Measurements from ENCODE around the gene MACROD2. TPM values are rescaled to one million over a fixed set of nuclear protein-coding genes. Genes with fewer than 3 reads are reported as not detected.
"Not testable (repeated sequence)": the region's sequence is repeated elsewhere in the genome, so short reads cannot be mapped to it uniquely, and the experiment has no call there.

Gene MACROD2
- total RNA-seq, 1 experiment from 2014 or later, result 0.24 TPM

DNA sequence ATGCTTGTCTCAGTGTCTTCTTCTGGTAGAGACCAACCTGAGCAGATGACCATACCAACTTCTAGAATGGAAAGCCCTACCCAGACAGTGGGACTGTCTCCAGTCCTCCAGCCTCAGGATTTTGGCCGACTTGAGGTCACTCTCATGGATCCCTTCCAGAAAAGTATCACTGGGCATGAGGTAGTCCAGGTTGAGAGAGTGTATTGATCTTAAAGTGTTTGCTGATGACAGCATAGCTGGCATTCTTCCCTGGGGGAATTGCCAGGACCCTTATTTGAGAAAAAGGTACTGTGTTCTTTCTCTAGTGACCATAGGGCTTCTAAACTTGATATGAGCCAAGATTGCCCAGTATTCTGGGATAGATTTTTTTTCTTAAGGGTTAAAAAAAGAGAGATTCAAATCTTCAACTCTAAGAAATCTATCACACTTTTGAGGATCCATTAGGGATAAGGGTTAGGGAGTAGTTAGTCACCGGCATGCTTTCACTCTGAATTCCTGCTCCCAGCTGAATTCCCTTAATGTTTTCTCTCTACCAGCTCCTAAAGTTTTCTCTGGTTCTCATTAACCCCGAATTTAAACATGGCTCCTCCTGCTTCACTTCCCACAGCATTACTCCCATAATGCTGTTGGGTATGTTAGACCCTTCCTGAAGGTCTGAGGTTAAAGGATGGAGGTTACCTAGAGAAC, 415.7 kb downstream of the MACROD2 start:
- DNase-seq (ENCODE audit: low read depth), result no peak

DNA sequence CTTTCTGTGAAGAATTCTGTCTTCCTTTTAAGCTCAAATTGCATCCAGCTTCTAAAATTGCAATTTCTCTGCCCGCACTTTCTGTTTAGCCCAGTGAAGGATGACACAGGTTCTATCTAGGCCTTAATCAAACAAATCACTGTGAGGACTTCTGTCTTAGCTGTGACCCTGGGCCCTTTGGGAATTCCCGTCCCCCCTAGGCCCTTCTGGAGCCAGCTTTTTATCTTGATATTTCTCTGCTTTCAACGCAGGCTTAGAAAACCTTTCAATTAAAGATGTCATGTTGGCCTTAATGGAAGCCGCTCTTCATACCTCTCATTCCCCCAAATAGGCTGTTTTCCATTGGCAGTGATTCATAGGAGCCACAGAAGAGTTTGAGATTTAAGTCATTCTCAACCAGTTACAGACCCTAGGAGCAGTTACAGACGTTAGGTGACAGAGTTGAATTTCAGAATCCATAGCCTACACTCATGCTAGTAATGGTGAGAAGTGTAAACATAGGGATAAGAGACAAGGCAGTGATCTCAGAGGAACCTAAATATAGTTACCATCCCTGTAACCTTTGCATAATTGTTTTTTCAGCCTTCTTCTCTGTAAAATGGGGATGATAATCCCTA, 416.9 kb downstream of the MACROD2 start:
- no peak for DNase-seq (ENCODE audit: low read depth)

- DNase-seq (ENCODE audit: low read depth), result no peak
These were observed 418.5 kb downstream of the MACROD2 start for GRCh38 chr20:14413835-14414234.

DNA sequence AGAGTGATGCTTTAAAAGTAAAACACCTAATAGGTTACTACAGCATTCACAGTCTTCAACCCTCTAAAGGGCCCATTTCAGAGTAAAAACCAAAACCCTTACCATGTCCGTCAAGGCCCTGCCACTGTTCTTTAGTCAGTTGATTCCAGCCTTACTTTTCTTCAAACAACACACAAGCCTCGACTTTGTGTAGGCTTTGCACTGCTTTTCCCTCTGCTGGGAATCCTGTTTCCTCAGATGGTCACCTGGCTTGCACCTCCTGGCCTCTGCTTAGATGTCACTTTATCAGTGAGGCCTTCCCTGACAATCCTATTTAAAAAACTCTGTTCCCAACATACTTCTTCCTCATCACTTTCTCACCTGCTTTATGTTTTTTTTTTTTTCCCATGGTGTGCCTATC, 419.2 kb downstream of the MACROD2 start:
- no peak for DNase-seq (ENCODE audit: low read depth)

DNA sequence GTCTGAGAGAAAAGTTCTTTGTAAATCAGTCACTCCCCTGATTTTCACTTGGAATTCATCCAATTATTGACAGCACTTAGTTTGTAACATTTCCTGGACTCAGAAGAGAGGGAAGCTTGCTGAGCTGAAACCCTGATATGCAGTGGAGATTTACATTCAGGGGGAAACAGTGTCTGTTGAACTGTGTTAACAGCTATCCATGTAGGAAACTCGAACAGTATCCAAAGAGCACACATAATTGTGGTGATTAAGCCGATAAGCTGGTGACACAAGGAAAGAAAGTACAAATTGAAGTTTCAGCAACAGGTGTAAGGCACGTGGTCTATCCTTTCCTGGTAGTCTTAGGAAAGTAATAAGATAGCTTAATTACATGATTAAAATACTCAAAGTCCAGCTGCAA, 420.2 kb downstream of the MACROD2 start:
- DNase-seq (ENCODE audit: low read depth), result no peak

- DNase-seq (ENCODE audit: low read depth), result no peak
These were observed 423.1 kb downstream of the MACROD2 start for GRCh38 chr20:14418376-14418775.

- no peak for DNase-seq (ENCODE audit: low read depth)
These were observed 427.6 kb downstream of the MACROD2 start for GRCh38 chr20:14422892-14423291.

DNA sequence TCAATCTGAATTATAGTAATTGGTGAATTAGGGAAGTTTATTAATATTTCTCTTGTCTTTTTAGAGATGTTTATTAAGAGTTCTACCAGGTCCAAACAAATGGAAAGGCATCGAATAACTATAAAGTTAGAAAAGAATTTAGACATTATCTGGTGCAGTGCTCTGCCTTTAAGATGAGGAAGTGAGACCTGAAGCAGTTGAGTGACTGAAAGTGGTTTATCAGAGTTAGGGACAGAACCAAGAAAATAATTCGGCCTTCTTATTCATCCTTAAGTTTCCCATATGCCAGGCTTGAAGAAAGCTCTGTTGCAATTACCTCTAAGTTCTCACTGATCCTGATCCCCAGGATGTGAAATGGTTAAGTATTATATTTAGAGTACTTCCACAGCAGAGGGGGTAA, 436.3 kb downstream of the MACROD2 start:
- DNase-seq (ENCODE audit: low read depth), result no peak

DNA sequence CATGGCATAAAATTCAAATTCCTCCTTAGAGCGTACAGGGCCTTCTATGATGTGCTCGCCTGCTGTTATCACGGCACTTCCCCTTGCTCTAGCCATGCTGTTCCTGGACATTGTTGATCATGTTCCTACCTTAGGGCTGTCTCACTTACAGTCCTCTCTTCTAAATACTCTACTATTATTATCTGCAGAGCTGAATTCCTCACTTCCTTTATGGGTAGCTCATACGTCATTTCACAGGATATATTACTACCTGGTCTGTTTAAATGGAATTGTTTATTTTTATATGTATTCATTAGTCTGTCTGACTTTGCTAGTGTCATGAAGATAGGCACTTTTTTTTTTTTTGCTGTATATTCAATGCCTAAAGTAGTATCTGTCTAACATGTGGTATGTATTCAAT, 436.8 kb downstream of the MACROD2 start:
- no peak for DNase-seq (ENCODE audit: low read depth)

- DNase-seq (ENCODE audit: low read depth), result no peak
These were observed 437.3 kb downstream of the MACROD2 start for GRCh38 chr20:14432597-14432996.

GRCh38 chr20:14434384-14435136, 439.2 kb downstream of the MACROD2 start:
- peak; percentile 1 for DNase-seq (ENCODE audit: low read depth)

DNA sequence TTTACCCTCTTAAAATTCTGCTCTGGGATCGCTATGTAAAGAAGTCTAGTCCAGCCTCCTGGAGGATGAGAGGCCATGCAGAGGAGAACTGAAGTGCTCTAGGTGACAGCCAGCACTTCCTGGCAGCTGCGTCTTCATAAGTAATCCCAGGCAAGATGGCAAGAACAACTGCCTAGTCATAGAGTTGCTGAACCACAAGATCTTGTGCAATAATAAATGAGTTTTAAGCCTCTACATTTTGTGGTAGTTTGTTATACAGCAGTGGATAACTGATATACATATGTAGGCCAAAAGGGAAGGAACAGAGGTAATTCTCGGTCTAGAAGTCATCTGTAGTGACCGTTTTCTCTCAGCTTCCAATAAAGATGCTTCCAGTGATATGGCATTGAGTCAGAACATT, 445.9 kb downstream of the MACROD2 start:
- DNase-seq (ENCODE audit: low read depth), result no peak

DNA sequence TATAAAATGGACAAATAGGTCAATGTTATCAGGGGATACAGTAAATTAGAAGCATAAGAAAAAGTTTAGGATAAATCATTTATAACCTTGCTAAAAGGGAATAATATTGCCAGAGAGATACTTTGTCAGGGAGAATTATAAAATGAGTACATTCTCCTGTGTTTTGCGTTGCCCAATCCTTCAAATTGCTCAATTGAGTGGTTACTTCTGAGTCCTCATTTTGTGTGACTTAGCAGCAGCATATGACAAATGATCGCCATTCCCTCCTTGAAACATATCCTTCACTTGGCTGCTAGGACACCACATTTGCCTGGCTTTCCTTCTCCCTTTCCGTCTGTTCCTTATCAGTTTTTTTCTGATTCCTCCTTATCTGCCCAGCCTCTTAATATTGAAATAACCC, 448.8 kb downstream of the MACROD2 start:
- no peak for DNase-seq (ENCODE audit: low read depth)

GRCh38 chr20:14445310-14445709, 450.0 kb downstream of the MACROD2 start:
- no peak for DNase-seq (ENCODE audit: low read depth)

- DNase-seq (ENCODE audit: low read depth), result no peak
These were observed 450.6 kb downstream of the MACROD2 start for GRCh38 chr20:14445902-14446301.

- no peak for DNase-seq (ENCODE audit: low read depth)
These were observed 451.1 kb downstream of the MACROD2 start for GRCh38 chr20:14446446-14446845.

GRCh38 chr20:14449323-14449722, 454.0 kb downstream of the MACROD2 start:
- no peak for DNase-seq (ENCODE audit: low read depth)

- no peak for DNase-seq (ENCODE audit: low read depth)
These were observed 454.9 kb downstream of the MACROD2 start for GRCh38 chr20:14450256-14450655.

DNA sequence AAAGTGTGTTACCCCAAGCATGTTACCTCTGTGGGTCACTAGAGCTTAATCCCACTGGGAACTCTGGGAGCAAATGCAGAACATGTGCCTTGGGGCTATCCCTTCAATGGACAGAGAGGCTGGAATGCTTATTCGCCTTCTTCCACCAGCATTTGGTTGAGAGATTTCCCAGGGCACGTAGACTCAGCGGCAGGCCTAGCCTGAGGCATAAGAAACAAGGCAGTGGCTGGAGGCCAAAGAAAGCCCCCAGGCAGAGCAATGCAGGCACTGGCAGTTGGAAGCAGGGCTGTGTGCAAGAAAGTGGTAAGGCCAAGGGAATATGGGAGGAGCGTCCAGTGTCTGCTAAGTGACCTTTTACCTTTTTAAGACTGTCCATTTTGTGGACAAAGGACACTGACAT, 456.1 kb downstream of the MACROD2 start:
- no peak for DNase-seq (ENCODE audit: low read depth)

GRCh38 chr20:14453259-14453658, 457.9 kb downstream of the MACROD2 start:
- DNase-seq (ENCODE audit: low read depth), result no peak

GRCh38 chr20:14454296-14454695, 459.0 kb downstream of the MACROD2 start:
- no peak for DNase-seq (ENCODE audit: low read depth)

DNA sequence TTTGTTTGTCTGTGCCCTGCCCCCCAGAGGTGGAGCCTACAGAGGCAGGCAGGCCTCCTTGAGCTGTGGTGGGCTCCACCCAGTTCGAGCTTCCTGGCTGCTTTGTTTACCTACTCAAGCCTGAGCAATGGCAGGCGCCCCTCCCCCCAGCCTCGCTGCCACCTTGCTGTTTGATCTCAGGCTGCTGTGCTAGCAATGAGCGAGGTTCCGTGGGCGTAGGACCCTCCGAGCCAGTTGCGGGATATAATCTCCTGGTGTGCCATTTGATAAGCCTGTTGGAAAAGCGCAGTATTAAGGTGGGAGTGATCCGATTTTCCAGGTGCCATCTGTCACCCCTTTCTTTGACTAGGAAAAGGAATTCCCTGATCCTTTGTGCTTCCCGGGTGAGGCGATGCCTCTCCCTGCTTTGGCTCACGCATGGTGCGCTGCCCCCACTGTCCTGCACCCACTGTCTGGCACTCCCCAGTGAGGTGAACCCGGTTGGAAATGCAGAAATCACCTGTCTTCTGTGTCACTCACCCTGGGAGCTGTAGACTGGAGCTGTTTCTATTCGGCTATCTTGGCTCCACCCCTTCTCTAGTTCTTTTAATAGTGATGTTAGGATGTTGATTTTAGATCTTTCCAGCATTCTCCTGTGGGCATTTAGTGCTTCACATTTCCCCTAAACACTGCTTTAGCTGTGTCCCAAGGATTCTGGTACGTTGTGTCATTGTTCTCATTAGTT, 471.9 kb downstream of the MACROD2 start:
- DNase-seq (ENCODE audit: low read depth), result not testable (repeated sequence)

Data from RPMI7951 (cell line).